ENCODE measurements around the gene HBM.
"Not testable (repeated sequence)": the region's sequence is repeated elsewhere in the genome, so short reads cannot be mapped to it uniquely, and the experiment has no call there.

Gene HBM

GRCh38 chr16:146646-147045 is 19.1 kb upstream of the HBM start:
- no peak for DNase-seq (ENCODE audit: low read depth)

DNA sequence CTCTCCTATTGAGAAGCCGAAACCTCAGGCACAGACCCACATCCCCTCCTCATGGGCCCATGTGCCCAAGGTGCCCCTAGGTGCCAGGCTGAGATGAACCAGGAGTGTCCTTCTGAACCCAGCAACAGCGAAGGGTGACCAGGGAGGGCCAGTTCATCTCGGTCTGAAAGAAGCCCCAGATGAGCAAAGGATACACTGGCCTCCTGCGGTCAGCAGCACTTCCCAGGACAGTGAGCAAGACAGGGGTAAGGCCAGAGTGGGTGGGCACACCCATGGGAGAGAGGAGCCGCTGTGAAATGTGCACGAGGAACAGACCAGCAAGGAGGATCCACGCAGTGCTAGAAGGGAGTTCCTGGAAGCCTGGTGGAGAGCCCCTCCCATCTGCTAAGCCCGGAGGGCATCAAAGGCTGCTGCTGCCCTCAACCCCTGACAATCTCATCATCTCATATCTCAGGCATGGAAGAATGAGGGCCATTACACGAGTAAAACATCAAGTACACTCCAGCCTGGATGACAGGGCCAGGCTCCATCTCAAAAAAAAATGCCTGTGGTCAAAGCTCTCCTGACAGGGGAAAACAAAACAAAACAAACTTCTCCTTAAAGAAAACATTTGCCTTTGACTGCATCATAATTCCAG is 16.6 kb upstream of the HBM start:
- no peak for DNase-seq (ENCODE audit: low read depth)

DNA sequence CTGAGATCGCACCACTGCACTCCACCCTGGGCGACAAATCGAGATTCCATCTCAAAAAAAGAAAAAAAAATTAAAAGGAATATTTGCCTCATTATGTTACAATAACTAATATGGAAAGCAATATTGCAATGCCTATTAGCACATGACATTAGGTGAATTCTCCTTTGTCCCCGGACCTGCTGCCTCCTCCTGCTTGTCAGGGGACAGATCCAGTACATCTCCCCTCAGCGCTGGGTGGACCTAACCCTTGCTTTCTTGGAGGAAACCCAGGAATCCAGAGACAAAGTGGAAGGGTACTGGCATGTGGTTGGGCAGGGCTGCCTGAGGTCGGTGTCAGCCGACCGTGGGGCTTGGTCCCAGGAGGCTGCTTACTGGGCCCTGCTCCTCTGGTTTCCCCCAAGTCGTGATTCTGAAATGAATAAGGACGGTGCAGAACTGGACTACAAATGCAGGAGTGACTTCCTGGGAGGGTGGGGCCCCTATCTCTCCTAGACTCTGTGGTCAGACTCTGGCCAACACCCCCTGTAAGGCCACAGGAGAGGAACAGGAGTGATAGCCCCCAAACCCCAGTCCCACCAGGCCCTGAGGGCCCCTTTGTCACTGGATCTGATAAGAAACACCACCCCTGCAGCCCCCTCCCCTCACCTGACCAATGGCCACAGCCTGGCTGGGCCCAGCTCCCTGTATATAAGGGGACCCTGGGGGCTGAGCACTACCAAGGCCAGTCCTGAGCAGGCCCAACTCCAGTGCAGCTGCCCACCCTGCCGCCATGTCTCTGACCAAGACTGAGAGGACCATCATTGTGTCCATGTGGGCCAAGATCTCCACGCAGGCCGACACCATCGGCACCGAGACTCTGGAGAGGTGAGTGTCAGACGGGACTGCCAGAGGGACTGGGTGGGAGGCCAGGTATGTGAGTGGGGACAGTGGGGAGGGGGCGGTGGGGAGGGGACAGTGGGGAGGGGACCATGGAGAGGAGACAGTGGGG is 13.3 kb upstream of the HBM start, which contains the start of gene HBZ:
Gene HBZ, plus strand, starts transcription at position 504 of the 988 bp plus-strand sequence. Its CDS starts 266 bp downstream, at position 770.
- no peak for DNase-seq (ENCODE audit: low read depth)

DNA sequence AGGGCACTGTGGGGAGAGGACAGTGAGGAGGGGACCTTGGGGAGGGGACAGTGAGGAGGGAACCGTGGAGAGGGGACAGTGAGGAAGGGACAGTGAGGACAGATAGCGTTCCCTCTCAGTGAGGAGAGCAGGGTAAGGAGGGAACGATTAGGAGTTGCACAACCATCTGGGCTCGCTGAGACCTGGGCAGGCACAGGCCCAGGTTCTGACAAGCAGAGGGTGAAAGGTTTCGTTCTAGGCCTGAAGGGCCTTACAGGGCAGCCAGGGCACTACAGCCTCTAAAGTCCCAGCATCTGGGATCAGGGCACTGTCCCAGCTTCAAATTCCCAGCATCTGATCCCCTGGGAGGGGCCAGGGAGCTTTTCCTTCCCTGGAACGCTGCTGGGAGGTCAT is 12.7 kb upstream of the HBM start:
- DNase-seq (ENCODE audit: low read depth), result not testable (repeated sequence)

GRCh38 chr16:153550-154216 is 12.1 kb upstream of the HBM start:
- not testable (repeated sequence) for DNase-seq (ENCODE audit: low read depth)

GRCh38 chr16:154217-155030 is 11.4 kb upstream of the HBM start:
- no peak for DNase-seq (ENCODE audit: low read depth)

- no peak for DNase-seq (ENCODE audit: low read depth)
These were observed 10.8 kb upstream of the HBM start for GRCh38 chr16:155031-155398.

DNA sequence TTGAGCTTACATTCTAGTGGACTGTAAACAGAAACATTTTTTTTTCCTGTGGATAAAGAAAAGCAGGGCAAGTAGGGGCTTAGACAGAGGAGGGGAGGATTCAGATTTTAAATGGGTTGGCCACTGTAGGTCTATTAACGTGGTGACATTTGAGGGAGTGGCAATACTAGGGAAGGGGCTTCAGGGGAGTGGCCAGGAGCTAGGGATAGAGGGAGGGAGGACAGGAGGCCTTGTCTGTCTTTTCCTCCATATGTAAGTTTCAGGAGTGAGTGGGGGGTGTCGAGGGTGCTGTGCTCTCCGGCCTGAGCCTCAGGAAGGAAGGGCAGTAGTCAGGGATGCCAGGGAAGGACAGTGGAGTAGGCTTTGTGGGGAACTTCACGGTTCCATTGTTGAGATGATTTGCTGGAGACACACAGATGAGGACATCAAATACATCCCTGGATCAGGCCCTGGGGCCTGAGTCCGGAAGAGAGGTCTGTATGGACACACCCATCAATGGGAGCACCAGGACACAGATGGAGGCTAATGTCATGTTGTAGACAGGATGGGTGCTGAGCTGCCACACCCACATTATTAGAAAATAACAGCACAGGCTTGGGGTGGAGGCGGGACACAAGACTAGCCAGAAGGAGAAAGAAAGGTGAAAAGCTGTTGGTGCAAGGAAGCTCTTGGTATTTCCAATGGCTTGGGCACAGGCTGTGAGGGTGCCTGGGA is 6.5 kb upstream of the HBM start:
- DNase-seq (ENCODE audit: low read depth), result no peak

DNA sequence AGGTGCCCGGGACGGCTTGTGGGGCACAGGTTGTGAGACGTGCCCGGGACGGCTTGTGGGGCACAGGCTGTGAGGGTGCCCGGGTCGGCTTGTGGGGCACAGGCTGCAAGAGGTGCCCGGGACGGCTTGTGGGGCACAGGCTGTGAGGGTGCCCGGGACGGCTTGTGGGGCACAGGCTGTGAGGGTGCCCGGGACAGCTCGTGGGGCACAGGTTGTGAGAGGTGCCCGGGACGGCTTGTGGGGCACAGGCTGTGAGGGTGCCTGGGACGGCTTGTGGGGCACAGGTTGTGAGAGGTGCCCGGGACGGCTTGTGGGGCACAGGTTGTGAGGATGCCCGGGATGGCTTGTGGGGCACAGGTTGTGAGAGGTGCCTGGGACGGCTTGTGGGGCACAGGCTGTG is 5.5 kb upstream of the HBM start:
- not testable (repeated sequence) for DNase-seq (ENCODE audit: low read depth)

DNA sequence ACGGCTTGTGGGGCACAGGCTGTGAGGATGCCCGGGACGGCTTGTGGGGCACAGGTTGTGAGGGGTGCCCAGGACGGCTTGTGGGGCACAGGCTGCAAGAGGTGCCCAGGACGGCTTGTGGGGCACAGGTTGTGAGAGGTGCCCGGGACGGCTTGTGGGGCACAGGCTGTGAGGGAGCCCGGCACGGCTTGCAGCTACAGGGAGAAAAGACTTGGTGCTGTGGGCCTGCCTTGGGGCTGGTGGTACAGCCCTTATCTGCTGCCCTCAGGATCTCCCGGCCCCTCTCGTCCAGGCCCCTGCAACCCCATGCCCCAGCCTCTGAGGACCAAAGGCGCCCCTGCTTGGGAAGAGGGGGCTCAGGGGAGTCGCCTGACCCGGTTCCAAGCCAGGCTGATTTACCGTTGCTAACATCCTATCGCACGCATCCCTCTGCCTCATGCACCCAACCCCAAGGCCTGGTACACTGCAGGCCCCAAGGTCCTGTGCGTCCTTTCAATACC is 5.0 kb upstream of the HBM start:
- DNase-seq (ENCODE audit: low read depth), result no peak

DNA sequence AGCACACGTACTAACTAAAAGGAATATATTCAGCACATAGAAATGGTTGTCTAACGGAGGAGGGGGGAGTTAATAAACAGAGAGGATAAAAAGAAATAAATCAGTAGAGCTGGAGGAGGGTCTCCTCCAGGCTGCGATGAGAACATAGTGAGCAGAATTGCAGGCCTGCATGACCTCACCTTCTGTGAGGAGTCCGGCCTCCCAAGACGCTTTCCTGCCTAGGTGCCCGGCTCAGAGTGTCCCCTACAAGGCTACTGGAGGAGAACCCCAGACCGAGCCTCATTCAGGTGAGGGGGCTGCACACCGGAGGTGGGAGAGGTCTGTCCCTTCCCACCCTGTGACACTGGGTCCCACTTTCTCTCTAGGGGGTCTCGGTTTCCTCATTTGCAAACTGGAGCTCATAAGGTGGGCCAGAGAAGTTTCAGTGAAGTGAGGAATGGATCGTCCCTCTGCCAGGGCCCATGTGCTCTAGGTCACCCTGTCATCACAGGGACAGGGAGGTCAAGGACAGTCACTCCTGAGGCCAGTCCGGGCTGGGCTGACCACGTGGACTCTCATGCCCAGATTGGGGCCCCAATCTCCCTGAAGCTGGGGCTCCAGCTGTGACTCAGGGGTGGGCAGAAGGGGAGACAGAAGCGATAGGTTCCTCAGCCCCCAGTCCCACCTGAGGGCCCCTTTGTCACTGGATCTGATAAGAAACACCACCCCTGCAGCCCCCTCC is 3.3 kb upstream of the HBM start:
- no peak for DNase-seq (ENCODE audit: low read depth)

- DNase-seq (ENCODE audit: low read depth), result not testable (repeated sequence)
These were observed 2.6 kb upstream of the HBM start for GRCh38 chr16:163139-163538.

GRCh38 chr16:163696-164095 is 2.1 kb upstream of the HBM start:
- DNase-seq (ENCODE audit: low read depth), result not testable (repeated sequence)

DNA sequence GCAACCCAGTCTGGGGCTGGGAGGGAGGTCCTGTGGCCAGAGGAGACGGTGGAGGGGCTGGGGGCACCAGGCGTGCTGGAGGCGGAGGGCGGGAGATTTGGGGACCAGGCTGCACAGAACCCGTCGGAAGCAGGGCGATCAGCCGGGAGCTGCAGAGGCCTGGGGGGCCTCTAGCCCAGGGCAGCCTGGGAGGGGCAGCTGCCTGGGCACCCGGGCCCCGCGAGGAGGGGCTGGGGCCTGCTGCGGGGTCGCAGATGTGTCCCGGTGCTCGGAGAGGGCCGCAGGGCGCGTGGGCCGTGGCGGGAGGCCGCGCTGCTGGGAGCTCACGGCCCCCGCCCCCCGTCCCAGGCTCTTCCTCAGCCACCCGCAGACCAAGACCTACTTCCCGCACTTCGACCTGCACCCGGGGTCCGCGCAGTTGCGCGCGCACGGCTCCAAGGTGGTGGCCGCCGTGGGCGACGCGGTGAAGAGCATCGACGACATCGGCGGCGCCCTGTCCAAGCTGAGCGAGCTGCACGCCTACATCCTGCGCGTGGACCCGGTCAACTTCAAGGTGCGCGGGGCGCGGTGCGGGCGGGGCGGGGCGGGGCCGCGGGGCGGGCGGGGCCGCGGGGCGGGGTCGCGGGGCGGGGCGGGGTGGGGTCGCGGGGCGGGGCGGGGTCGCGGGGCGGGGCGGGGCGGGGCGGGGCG is 1.5 kb upstream of the HBM start:
- DNase-seq (ENCODE audit: low read depth), result not testable (repeated sequence)

DNA sequence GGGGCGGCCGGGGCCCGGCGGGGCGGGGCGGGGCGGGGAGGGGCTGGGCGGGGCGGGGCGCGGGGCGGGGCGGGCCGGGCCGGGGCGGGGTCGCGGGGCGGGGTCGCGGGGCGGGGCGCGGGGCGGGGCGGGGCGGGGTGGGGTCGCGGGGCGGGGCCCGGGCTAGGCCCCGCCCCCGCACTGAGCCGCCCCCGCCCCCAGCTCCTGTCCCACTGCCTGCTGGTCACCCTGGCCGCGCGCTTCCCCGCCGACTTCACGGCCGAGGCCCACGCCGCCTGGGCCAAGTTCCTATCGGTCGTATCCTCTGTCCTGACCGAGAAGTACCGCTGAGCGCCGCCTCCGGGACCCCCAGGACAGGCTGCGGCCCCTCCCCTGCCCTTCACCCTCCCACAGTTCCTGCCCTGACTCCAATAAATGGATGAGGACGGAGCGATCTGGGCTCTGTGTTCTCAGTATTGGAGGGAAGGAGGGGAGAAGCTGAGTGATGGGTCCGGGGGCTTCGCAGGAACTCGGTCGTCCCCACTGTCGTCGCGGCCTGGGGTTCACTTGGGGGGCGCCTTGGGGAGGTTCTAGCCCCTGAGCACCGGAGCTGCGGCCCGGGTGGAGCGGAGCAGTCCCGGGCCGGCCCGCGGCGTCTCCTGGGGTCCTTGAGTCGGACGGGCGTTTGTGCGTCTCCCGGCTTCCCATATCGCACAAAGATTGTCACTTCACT is 795 bp upstream of the HBM start:
- no peak for DNase-seq (ENCODE audit: low read depth)

DNA sequence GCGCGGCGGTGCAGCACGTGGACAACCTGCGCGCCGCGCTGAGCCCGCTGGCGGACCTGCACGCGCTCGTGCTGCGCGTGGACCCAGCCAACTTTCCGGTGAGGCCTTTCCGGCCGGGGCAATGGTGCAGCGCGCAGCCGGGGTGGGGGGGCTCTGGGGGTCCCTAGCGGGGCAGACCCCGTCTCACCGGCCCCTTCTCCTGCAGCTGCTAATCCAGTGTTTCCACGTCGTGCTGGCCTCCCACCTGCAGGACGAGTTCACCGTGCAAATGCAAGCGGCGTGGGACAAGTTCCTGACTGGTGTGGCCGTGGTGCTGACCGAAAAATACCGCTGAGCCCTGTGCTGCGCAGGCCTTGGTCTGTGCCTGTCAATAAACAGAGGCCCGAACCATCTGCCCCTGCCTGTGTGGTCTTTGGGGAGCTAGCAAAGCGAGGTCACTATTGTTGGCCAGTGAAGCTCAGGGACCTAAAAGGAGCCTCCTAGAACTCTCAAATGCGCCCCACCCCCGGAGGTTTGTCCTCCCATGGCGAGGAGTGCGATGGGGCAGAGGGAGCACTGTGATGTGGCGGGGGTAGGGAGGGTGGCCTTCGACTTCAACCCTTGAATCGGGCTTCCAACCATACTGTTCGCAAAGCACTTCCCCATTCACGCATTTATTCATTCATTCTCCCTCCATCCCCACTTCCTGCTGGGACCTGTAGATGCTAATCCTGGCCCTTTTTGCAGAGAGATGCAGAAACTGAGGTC is 770 bp downstream of the HBM start:
- DNase-seq (ENCODE audit: low read depth), result no peak

DNA sequence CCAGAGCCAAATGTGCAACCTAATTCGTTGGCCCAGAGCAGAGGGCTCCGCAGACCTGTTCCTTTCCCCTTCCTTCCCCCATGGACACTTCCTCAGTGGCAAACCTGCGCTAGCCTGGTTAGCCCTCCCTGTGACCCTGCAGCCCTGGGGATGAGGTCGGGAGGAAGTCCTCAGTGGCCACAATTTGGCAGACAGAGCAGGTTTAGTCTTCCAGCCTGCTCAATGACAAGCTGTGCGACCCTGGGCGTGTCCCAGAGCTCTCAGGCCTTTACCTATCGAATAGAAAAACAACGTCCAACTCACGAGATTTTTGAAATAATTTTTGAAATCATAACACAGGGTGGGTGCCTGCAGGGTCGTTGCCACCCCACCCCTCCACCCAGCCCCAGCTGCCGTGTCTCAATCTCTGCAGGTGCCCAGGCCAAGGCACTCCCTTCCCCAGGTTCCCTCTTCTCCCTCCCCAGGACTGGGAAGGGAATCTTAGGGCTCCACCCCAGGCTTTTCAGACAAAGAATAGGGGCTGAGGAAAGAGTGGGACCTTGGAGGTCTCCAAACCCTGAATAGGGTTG is 1.4 kb downstream of the HBM start:
- DNase-seq (ENCODE audit: low read depth), result no peak

DNA sequence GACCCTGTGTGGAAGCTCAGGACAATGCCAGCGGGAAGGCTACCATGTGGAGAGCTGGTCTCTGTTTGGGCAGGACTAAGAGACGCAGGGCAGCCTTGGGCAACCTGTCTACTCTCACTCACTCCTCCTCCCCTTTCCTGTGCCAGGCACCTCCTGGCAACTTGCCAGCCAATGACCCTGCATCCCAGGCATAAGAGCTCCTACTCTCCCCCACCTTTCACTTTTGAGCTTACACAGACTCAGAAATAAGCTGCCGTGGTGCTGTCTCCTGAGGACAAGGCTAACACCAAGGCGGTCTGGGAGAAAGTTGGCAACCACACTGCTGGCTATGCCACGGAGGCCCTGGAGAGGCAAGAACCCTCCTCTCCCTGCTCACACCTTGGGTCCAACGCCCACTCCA is 2.6 kb downstream of the HBM start:
- DNase-seq (ENCODE audit: low read depth), result no peak
